Uterus (tissue), 2 donors: ENCODE measurements around the gene CDCA4.

Experiments used
- POLR2A ChIP-seq, 2 donors: fragments of 450-650 bp; IDR thresholded peaks; one replicate each; pipeline ENCODE4 v1.6.1; 2016; ENCODE audit warnings: antibody characterized with exemption in 2 of 2, mild to moderate bottlenecking in 1 of 2, moderate library complexity in 1 of 2
- TF ChIP-seq, protein P1 (sequence below), 4 experiments: fragments of 200-600 bp in 2 of 4; fragments of 450-650 bp in 2 of 4; sonication (generic) in 2 of 4; IDR thresholded peaks; one replicate each; pipeline ENCODE4 v1.5.1; 2016 to 2019; ENCODE audit warnings: antibody characterized with exemption in 4 of 4, mild to moderate bottlenecking in 2 of 4, moderate library complexity in 1 of 4

DNA sequence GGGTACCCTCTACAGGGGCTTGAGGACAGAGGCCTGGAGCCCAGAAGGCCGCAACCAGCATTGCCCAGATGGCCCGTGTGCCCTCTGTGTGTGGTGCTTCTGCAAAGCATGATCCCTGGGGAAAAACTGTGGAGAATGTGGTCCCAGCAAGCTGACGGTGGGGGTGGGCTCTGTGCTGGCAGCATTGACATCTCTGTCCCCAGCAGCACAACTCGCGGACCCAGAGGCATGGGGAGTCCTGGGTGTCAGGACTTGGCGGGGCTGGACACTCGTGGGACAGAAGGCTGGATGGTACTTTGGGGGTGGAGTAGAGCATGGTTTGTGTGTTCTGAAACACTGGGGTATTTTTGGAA is 31.0 kb downstream of the CDCA4 start:
- TF ChIP-seq, protein P1, sequence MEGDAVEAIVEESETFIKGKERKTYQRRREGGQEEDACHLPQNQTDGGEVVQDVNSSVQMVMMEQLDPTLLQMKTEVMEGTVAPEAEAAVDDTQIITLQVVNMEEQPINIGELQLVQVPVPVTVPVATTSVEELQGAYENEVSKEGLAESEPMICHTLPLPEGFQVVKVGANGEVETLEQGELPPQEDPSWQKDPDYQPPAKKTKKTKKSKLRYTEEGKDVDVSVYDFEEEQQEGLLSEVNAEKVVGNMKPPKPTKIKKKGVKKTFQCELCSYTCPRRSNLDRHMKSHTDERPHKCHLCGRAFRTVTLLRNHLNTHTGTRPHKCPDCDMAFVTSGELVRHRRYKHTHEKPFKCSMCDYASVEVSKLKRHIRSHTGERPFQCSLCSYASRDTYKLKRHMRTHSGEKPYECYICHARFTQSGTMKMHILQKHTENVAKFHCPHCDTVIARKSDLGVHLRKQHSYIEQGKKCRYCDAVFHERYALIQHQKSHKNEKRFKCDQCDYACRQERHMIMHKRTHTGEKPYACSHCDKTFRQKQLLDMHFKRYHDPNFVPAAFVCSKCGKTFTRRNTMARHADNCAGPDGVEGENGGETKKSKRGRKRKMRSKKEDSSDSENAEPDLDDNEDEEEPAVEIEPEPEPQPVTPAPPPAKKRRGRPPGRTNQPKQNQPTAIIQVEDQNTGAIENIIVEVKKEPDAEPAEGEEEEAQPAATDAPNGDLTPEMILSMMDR (IDR thresholded peaks at IDR 0.05) = no peak
- TF ChIP-seq POLR2A (IDR thresholded peaks at IDR 0.05) = no peak
